KBM-7 (cell line): Measurements from ENCODE around the gene MTA2.
"Not testable (repeated sequence)": the region's sequence is repeated elsewhere in the genome, so short reads cannot be mapped to it uniquely, and the experiment has no call there.

ENCODE experiments used
- DNase-seq: peaks from one replicate; pipeline ENCODE4 v3.0.0-alpha.2; 2015
- in situ Hi-C: fragments of 300-500 bp; cut with MboI; formaldehyde crosslinking; loops from 2 replicates; pipeline ENCODE4 v1.14.3; 2020; ENCODE audit warnings: low sequenced_read_pairs, low pct_unique_long_range_greater_than_20kb, mixed read lengths

The MTA2 gene

DNA sequence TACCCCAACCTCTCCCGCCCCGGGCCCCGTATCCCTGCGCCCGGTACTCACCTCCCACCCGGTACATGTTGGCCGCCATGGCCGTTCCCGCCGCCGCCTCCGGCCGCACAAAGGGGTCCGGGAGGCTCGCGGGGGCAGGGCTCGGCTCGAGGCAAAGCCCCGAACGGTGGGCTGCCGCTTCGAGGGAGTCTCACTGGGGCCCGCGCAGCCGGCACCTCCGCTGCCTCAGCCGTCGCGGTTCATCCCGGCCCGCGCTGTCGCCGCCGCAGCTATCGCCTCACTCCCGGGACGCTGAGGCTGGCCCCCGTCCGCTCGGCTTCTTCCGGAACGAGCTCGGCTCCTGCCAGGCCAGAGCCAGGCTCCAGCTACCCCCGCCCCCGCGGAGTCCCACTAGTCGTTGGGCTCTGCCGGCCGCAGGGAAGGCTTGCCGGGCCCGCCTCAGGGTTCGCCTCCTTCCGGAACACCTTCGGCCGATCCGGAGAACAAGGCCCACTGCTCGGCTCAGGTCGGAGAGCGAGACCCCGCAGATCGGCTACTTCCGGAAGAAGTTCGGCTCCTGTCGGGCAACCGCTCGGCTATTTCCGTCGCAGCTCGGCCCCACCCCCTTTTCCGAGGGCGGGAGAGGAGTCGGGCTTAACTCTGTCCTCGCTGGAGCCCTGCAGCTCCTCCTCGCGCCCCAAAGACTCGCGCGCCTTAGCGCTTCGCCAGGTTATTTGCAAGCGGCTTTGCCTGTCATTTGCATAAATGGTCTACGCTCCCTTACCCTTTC, at the start of gene MTA2:
TSS of gene MTA2 (minus strand) at position 494 of the 769 bp plus-strand sequence. CDS start at position 79, 415 bp downstream.
- peak; percentile 99 for DNase-seq
- in situ Hi-C loops = no loop called here

DNA sequence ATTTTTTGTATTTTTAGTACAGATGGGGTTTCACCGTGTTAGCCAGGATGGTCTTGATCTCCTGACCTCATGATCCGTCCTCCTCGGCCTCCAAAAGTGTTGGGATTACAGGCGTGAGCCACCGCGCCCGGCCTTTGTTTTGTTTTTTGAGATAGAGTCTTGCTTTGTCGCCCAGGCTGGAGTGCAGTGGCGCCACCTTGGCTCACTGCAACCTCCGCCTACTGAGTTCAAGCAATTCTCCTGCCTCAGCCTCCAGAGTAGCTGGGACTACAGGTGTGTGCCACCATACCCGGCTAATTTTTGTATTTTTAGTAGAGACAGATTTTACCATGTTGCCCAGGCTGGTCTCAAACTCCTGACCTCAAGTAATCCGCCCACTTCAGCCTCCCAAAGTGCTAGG, 48.6 kb upstream of the MTA2 start:
- in situ Hi-C loops, DNase-seq: not testable (repeated sequence)

DNA sequence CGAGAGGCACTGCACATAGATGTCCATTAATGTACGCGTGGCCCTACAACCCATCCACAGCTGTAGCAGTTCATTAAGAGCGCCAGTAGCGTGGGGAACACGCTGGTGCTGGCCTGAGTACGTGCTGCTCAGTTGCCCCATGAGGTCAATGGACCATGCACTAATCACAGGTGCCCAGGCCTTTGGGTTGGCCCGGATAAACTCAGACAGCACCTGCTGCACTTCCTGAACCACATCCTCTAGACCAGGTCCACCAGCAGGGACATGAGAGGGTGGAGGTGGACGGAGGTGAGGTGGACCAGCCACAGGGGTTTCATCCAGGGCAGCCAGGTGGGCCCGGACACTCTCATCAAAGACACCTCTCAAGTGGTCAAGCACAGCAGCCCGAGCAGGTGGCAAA, 47.8 kb upstream of the MTA2 start:
- no peak for DNase-seq
- in situ Hi-C loops = no loop called here

- in situ Hi-C loops = no loop called here
Observed at GRCh38 chr11:62648967-62649364, 47.3 kb upstream of the MTA2 start.

DNA sequence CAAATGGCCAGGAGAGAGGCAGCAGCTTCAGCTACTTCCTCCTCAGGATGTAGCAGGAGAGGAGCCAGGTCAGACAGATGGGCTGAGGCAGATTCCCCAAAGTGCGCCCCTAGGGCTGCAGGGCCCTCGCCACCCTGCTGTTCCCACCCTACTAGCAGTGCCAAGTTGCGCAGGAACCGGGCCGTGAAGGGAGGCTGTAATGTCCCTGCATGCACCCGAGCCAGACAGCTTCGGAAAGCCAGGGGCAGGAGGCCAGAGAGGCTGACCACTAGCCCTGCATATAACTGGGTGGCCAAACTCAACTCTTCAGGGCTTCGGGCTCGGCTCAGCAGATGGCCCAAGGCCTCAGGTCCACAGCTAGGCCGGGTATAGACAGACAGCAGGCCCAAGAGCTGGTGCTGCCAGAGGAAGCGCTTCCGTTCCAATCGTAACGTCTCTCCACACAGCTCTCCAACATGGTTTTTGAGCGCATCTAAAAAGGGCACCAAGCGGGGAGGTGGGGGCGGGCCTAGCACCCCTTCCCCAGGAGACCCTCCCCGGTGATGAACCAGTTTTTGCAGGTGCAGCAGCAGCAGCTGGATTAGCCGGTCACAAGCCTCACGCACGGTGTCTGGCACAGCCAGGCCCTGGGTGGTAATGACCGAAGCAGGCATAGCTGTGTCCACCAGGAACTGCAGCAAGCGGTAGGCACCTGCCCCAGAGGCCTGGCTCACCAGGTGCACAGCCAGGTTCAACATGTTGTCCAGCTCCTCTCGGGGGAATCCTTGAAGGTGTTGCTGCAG, 46.7 kb upstream of the MTA2 start:
- DNase-seq = no peak
- in situ Hi-C loops = no loop called here

More at GRCh38 chr11:62648967-62649364, 47.3 kb upstream of the MTA2 start:
- DNase-seq = no peak

GRCh38 chr11:62647609-62648005, 45.9 kb upstream of the MTA2 start:
- no peak for DNase-seq
- in situ Hi-C loops = no loop called here

DNA sequence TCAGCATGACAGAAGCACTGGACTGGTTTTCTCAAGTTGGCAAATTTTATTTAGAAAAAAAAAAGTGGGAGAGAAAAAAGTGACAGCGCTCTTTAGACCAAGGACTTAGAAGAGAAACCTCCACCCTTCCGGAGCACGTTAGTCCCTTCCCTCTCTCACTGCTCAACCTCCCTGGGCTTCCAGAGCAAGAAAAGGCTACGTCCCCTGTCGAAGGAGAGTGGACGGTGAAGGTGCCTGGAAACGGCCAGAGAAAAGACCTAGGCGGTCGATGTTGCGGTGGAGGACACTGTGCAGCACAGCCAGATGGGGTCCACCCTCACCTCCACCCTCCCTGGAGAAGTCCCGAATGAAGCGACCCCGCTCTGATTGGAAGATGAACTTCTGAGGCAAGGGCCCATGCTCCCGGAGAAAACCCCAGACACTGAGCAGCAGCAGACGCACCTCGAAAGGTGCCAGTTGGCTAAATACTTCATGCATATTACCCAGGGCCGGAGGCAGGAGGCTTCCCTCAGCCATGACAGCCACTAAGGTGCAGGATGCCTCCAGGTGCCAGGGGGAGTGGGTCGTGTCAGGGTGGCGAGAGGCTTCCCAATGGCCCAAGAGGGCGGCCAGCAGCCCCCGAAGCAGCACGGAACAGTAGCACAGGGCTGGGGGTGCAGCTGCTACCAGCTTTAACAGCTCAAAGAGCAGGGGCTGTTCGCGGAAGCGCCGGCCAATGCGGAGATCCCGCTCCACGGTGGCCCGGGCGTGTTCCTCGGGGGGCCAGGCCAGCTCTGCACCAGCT, 45.4 kb upstream of the MTA2 start:
- DNase-seq = no peak
- in situ Hi-C loops = no loop called here

DNA sequence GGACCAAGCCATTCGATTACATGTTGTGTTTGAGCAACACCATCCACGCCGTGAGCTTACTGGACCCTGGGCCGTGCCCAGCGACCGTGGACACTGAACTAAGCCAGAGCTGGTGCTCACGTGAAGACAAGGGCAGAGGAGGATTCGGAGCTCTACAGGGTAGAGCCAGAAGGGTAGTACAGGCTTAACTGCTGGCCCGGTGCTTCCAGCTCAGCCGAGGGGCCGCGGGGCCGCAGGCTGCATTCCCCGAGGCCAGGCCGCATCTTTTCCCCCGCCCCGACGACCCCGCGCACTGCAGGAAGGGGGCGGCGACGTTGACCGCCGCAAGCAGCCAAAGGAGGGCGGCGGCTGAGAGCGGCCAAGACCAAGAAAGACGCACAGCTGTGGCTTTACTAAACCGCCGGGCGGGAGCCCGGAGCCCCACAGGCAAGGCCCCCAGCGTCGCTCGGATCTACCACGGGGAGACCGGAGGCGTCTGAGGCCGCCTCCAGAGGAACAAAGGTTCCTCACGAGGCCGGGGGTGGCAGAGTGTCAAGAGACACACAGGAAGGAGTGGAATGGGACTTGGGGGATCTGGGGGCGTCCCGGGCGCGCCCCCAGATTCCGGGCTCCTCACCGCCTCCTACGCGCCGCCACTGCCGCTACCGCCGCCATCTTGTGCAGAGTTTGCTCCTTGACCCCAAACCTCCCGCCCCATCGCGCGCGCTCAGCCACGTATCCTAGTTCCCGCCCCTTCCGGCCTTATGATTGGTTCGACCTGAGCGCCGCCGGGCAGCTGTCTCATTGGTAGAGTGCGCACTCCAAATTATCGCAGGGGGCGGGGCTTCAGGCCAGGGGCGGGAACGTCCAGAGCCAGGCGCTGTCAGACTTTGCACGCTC, 44.5 kb upstream of the MTA2 start, which contains the start of gene GANAB:
TSS of gene GANAB (minus strand) at position 668 of the 879 bp plus-strand sequence. CDS start at position 654, 14 bp downstream.
- in situ Hi-C loops = no loop called here

DNA sequence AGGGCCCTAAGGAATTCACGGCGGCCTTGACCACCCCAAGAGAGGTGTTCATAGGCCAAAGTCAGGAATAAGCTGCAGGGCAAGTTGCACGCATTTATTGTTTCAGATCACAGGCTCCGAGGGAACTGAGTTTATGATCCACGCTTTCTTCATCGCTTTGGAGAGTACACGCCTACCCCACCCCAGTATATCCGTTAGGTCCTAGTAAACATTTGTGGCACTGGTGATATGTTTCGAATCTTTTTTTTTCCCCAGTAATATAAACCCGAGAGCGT, 43.9 kb upstream of the MTA2 start:
- no peak for DNase-seq
- in situ Hi-C loops = no loop called here

More for the DNA sequence above, 44.5 kb upstream of the MTA2 start, which contains the start of gene GANAB:
- peak; percentile 97 for DNase-seq

DNA sequence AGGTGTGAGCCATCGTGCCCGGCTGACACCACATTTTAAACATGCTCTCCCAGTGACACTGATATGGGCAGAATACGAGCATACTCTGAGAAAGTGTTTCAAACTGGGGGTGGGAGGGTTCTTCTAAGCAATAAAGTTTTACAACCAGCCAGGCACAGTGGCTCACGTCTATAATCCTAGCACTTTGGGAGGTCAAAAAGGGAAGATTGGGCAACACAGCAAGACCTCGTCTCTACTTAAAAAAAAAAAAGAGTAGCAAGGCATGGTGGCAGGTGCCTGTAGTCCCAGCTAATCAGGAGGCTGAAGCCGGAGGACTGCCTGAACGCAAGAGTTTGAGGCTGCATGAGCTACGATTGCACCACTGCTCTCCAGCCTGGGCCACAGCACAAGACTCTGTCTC, 42.6 kb upstream of the MTA2 start:
- in situ Hi-C loops = no loop called here
- no peak for DNase-seq

- in situ Hi-C loops = no loop called here
- no peak for DNase-seq
Observed at GRCh38 chr11:62632492-62632891, 30.8 kb upstream of the MTA2 start.

- DNase-seq = no peak
- in situ Hi-C loops = no loop called here
Observed at GRCh38 chr11:62627713-62628112, 26.0 kb upstream of the MTA2 start.

DNA sequence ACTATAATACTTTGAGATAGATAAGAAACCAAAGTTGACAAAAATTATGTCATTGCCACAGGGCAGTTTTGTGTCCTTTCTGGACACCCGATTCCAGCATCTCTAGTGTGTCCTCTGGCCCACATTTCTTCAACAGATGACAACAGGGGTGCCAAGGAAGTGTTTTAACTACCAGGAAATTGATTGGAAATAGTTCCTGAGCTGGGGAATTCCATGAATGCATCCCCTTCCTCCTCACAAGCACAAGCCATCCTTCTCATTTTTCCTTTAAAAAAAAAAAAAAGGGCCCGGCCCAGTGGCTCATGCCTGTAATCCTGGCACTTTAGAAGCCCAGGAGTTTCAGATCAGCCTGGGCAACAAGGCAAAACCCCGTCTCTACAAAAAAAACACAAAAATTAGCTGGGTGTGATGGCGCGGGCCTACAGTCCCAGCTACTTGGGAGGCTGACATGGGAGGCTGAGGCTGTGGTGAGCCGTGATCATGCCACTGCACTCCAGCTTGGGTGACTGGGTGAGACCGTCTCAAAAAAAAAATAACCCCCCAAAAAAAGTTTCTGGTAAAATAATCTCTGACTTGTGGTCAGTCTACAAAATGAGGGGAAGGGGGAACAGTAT, 20.9 kb upstream of the MTA2 start:
- in situ Hi-C loops = no loop called here
- DNase-seq = no peak

- in situ Hi-C loops = no loop called here
- DNase-seq = peak; percentile 97
Observed at GRCh38 chr11:62621567-62622470, 20.2 kb upstream of the MTA2 start, which contains the start of gene B3GAT3. Gene B3GAT3 (minus strand): TSS chr11:62621986. CDS start chr11:62621947, 39 bp downstream.

DNA sequence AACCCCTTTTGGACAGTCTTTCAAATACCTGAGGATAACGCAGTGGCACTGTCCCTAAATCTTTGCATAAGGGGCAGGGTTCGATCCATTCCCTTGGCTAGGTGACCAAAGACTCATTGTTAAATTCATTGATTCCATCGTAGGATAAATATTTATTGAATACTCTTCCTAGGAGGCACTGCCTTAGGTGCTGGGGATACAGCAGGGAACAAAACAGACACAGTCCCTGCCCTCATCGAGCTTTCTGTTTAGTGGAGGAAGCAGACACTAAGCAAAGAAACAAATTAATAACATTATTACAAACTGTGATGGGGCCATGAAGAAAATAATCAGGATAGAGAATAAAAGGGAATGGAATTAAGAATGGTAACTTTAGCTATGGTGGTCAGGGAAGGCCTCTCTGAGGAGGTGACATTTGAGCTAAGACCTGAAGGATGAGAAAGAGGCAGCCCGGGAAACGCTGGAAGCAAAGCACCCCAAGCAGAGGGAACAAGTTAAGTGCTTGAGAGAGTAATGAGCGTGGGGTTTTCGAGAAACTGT, 19.4 kb upstream of the MTA2 start:
- in situ Hi-C loops = no loop called here
- no peak for DNase-seq

GRCh38 chr11:62616957-62617356, 15.3 kb upstream of the MTA2 start:
- in situ Hi-C loops = not testable (repeated sequence)

GRCh38 chr11:62615521-62615920, 13.9 kb upstream of the MTA2 start:
- DNase-seq = no peak
- in situ Hi-C loops = no loop called here

More at GRCh38 chr11:62616957-62617356, 15.3 kb upstream of the MTA2 start:
- not testable (repeated sequence) for DNase-seq
